ENCODE measurements around the gene OR5A1.
"Not testable (repeated sequence)": the region's sequence is repeated elsewhere in the genome, so short reads cannot be mapped to it uniquely, and the experiment has no call there.

DNA sequence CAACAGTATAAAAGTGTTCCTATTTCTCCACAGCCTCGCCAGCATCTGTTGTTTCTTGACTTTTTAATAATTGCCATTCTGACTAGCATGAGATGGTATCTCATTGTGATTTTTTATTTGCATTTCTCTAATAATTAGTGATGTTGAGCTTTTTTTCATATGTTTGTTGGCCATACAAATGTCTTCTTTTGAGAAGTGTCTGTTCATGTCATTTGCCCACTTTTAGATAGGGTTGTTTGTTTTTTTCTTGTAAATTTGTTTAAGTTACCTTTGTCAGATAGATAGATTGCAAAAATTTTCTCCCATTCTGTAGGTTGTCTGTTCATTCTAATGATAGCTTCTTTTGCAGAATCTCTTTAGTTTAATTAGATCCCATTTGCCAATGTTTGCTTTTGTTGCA is 9.4 kb downstream of the OR5A1 start:
- not testable (repeated sequence) for TF ChIP-seq EZH2 (optimal IDR thresholded peaks at IDR 0.05; ENCODE audit: low read depth, low read length)
- TF ChIP-seq, protein P1, sequence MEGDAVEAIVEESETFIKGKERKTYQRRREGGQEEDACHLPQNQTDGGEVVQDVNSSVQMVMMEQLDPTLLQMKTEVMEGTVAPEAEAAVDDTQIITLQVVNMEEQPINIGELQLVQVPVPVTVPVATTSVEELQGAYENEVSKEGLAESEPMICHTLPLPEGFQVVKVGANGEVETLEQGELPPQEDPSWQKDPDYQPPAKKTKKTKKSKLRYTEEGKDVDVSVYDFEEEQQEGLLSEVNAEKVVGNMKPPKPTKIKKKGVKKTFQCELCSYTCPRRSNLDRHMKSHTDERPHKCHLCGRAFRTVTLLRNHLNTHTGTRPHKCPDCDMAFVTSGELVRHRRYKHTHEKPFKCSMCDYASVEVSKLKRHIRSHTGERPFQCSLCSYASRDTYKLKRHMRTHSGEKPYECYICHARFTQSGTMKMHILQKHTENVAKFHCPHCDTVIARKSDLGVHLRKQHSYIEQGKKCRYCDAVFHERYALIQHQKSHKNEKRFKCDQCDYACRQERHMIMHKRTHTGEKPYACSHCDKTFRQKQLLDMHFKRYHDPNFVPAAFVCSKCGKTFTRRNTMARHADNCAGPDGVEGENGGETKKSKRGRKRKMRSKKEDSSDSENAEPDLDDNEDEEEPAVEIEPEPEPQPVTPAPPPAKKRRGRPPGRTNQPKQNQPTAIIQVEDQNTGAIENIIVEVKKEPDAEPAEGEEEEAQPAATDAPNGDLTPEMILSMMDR (IDR thresholded peaks at IDR 0.05; ENCODE audit: low read length), result not testable (repeated sequence)

Data from MM.1S (cell line).